HPDE6-E6E7 (cell line): Measurements from ENCODE around the gene JADE1.

ENCODE experiments used
- DNase-seq: peaks from one replicate; pipeline ENCODE4 v3.0.0; 2011; ENCODE audit warnings: missing footprints; ENCODE audit errors: extremely low spot score

The JADE1 gene

GRCh38 chr4:128810331-128810870 is 901 bp downstream of the JADE1 start:
- DNase-seq, result peak; percentile 11

GRCh38 chr4:128810871-128811570 is 1.5 kb downstream of the JADE1 start:
- peak; percentile 58 for DNase-seq

- peak; percentile 58 for DNase-seq
These were observed 2.3 kb downstream of the JADE1 start for GRCh38 chr4:128811571-128812441.

- peak; percentile 17 for DNase-seq
These were observed 3.1 kb downstream of the JADE1 start for GRCh38 chr4:128812442-128813235.

GRCh38 chr4:128813965-128814364 is 4.5 kb downstream of the JADE1 start:
- no peak for DNase-seq

GRCh38 chr4:128818442-128818841 is 8.9 kb downstream of the JADE1 start:
- no peak for DNase-seq

GRCh38 chr4:128819082-128819742 is 9.7 kb downstream of the JADE1 start:
- DNase-seq, result no peak

GRCh38 chr4:128820671-128821070 is 11.2 kb downstream of the JADE1 start:
- no peak for DNase-seq

GRCh38 chr4:128821151-128821550 is 11.7 kb downstream of the JADE1 start:
- no peak for DNase-seq

GRCh38 chr4:128823025-128823661 is 13.6 kb downstream of the JADE1 start:
- DNase-seq, result peak; percentile 48

- DNase-seq, result peak; percentile 23
These were observed 15.7 kb downstream of the JADE1 start for GRCh38 chr4:128825226-128825625.

- no peak for DNase-seq
These were observed 17.8 kb downstream of the JADE1 start for GRCh38 chr4:128827296-128827695.

GRCh38 chr4:128830906-128831503 is 21.5 kb downstream of the JADE1 start:
- DNase-seq, result no peak

- DNase-seq, result no peak
These were observed 22.2 kb downstream of the JADE1 start for GRCh38 chr4:128831531-128832242.

- DNase-seq, result no peak
These were observed 22.7 kb downstream of the JADE1 start for GRCh38 chr4:128832243-128832625.

GRCh38 chr4:128835498-128836222 is 26.2 kb downstream of the JADE1 start:
- DNase-seq, result no peak

GRCh38 chr4:128837198-128837597 is 27.7 kb downstream of the JADE1 start:
- DNase-seq, result no peak

- no peak for DNase-seq
These were observed 28.2 kb downstream of the JADE1 start for GRCh38 chr4:128837679-128838078.

GRCh38 chr4:128840711-128841318 is 31.3 kb downstream of the JADE1 start:
- no peak for DNase-seq
